Activated CD4-positive, alpha-beta T cell treated with anti-CD3 and anti-CD28 coated beads, Interleukin-2, amount 50 U/mL, for 48 hours (primary cell): ENCODE measurements around the gene RETREG3.
"Not testable (repeated sequence)": the region's sequence is repeated elsewhere in the genome, so short reads cannot be mapped to it uniquely, and the experiment has no call there.

Source experiments
- DNase-seq, 2 experiments: peaks; one replicate each; pipeline ENCODE4 v3.0.0-alpha.2; 2020

The RETREG3 gene, protein sequence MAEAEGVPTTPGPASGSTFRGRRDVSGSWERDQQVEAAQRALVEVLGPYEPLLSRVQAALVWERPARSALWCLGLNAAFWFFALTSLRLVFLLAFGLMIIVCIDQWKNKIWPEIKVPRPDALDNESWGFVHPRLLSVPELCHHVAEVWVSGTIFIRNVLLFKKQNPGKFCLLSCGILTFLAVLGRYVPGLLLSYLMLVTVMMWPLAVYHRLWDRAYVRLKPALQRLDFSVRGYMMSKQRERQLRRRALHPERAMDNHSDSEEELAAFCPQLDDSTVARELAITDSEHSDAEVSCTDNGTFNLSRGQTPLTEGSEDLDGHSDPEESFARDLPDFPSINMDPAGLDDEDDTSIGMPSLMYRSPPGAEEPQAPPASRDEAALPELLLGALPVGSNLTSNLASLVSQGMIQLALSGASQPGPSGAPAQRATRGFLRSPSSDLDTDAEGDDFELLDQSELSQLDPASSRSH

DNA sequence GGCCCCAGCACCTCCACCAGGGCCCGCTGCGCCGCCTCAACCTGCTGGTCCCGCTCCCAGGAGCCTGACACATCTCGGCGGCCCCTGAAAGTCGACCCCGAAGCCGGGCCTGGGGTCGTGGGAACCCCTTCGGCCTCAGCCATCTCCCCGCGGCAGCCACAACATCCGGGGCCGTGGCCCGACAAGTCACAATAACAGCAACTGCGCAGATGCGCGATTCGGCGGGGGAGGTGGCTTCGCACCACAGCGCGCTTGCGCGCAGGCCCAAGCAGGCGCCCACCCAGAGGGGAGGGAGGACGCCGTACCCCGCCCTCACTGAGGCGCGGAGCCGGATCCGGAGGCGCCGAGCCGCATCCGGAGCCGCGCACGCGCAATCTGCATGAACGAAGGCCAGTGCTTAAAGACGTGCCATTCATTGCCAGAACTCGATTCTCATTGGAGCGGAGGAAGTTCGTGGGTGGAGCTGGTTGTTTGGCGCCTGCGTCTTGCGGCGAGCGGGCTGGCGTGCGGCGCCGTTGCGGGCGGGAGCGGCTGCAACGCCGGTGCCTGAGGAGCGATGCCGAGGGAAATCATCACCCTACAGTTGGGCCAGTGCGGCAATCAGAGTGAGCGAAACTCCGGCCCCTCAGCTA lies at the start of gene RETREG3, which contains the start of gene TUBG1:
Gene RETREG3 (minus strand): TSS at position 193 of the 632 bp plus-strand sequence. CDS start 50 bp downstream, at position 143.
Gene TUBG1 (plus strand): TSS at position 502 of the 632 bp plus-strand sequence. CDS start 55 bp downstream, at position 557.
- peak; percentile 99 for DNase-seq

DNA sequence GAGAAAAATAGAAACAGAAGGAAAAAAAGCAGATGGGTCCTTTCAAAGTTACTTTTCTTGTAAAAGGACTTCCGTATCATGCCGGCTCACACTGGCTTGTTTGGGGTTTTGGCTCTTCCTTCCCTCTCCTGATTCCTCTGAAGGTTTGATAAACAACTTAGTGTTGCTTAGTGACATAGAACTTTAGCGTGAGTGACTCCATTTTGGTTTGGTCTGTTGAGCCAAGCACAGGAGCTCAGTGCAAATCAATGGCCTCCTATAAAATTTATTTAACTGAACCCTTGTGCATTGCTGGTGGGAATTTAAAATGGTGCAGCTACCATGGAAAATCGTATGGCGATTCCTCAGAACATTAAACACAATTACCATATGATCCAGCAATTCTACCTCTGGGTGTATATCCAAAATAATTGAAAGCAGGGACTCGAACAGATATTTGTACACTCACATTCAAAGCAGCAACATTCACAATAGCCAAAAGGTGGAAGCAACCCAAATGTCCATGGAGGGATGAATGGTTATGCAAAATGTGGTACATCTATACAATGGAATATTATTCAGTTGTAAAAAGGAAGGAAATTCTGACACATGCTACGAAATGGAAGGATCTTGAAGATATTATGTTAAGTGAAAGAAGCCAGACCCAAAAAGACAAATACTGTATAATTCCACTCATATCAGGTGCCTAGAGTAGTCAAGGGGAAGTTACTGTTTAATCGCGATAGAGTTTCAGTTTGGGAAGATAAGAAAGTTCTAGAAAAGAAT lies 48.8 kb upstream of the RETREG3 start:
- no peak for DNase-seq

DNA sequence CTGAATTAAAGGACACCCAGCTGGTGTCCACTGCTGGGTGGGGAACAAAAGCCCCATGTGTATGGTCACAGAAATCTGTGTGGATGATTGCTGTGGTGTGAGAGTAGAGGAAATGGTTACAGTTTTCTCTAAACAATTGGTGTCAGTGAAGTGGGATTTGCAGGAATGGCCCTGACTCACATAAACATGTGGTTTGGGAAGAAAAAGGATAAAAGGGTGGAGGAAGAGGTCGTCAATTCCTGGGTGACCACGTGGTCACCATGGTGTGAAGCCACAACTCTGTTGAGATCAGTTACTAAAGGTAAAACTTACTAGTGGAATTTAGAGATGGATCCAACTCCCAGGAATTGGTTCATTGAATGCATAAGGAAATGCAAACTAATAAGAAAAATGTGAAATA lies 46.4 kb upstream of the RETREG3 start:
- DNase-seq = no peak

DNA sequence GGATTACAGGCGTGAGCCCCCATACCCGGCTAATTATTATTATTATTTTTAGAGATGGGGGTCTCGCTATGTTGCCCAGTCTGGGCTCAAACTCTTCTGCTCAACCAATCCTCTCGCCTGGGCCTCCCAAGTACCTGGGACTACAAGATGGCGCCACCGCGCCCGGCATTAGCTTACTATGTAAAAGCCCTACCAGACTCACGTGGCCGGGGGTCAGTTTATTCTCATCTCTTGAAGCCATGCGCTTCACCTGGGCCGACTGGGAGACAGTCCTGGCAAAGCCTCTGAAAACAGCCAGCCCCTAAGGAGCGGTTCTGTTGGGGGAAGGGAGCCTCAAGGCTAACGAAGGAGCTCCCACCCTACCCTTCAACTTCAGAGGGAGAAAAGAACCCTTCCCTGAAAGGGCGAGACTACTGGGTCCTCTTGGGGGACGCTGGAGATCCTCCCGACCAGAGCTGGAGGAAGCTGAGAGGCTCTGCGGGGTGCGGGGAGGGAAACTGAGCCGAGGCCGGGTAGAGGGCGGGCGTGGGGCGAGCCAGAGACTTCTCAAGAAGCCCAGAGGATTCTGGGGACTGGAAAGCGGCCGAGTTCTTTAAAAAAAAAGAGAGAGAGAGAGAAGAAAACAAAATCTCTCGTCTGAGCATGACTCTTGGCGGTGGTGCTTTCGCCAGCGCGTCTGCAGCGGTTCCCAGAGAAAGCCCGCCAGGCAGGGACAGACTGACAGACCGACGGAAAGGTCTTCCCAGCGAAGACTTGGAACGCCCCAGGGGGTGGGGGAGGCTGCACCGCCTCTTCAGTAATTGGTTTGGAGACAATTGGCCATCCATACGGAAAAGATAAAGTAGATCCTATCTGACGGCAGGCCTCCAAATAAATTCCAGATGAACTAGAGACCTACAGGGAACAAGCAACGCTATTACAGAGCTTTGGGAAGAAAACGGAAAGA lies 44.3 kb upstream of the RETREG3 start:
- DNase-seq = no peak

DNA sequence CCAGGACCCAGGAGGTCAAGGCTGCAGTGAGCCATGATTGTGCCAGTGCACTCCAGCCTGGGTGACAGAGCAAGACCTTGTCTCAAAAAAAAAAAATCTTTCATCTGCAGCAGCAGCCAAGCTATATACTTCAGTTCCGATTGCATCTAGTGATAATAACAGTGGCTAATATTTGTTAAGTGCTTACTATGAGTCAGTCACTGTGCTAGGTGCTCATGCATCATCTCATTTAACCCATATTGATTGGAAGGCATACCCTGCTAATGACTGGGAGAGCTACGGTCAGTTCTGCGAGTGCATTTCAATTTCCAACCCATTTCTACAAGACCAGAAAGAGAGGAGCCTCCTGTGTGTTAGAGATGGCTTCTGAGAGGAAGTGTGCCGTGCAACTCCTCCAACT lies 42.2 kb upstream of the RETREG3 start:
- no peak for DNase-seq

DNA sequence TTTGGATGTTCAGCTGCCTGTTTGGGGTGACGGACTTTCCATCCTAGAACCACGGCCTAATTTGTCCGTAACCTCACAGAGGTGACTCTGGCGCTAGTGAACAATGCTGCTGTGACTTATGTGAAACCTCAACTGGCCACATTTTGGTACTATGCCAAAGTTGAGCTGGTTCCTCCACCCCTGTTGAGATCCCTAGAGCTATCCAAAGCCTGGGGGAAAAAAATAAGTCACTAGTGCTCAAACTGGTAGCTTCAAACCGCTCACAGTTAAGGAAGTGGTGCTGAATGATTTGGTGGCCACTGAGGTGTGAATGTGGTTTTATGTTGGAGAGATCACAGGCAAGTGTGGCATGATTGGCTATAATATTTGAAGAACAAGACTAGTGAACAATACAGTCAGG lies 38.6 kb upstream of the RETREG3 start:
- DNase-seq = no peak

DNA sequence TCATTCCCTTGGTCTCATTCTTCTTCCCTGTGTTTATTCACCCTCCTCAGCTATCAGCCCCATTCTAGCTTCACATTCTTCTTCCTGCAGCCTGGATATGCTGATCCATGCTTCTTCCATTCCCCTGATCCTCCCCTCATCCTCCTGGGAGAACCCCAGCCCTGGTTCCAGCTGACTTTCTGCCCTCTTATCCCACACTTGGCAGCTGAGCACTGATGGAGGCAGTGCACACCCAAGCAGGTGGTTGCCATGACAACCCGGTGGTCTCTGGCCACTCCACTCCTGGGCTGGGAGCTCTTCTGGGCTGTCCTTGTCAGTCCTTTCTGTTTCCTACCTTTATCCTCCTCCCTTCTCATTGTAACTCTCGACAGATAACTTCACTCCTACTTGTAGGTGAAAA lies 33.2 kb upstream of the RETREG3 start:
- DNase-seq = no peak

DNA sequence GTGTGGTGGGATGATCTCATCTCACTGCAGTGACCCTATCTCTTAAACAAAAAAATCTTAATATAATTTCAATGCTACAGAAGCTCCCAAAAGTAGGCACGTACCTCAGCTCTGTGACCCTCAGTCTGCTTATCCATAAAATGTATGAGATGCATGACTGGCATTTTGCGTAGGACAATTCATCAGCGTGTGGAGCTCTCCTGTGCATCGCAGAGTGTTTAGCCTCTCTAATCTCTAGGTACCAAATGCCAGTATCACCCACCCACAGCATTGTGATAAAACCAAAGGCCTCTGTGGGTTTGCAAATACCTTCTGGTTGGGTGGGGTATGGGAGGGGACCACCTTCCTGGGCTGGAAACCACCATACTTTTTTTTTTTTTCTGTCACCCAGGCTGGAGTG lies 30.9 kb upstream of the RETREG3 start:
- DNase-seq = no peak

DNA sequence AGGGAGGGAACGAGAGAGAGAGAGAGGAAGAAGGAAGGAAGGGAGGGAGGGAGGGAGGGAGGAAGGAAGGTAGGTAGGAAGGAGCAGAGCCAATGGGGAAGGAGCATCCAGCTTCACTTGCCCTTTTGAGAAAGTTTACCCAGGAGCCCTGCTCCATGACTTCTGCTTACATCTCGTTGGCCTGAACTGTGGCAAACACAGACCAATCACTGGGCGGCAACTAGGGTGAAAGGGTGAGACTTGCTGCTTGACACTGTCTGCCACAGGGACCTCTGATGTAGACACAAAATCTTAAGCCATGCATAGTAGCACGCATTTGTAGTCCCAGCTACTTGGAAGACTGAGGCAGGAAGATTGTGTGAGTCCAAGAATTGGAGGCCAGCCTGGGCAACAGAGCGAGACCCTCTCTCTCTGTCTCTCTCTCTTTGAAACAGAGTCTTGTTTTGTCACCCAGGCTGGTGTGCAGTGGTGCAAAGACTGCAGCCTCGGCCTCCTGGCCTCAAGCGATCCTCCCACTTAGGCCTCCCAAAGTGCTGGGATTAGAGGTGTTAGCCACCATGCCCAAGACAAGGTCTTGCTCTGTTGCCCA lies 30.4 kb upstream of the RETREG3 start:
- no peak for DNase-seq

DNA sequence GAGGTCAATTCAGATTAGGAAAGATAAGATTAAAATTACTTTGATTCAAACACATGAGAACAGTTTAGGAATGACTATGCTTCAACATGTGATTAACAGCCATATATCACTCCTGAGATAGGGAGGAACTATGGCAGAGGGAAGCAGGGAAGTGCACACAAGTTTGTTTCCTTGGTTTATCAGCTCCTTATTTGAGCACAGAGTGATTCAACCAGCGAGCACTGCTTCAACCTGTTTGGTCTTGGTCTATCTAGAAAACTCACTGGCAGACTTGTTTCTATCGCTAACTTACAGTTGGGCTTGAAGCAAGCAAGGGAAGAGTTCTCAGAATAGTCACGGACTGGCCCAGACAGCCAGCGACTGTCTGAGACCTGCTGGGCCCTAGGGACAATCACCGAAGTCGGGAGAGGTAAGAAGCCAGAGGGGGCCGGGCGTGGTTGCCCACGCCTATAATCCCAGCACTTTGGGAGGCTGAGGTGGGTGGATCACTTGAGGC lies 23.8 kb upstream of the RETREG3 start:
- no peak for DNase-seq

DNA sequence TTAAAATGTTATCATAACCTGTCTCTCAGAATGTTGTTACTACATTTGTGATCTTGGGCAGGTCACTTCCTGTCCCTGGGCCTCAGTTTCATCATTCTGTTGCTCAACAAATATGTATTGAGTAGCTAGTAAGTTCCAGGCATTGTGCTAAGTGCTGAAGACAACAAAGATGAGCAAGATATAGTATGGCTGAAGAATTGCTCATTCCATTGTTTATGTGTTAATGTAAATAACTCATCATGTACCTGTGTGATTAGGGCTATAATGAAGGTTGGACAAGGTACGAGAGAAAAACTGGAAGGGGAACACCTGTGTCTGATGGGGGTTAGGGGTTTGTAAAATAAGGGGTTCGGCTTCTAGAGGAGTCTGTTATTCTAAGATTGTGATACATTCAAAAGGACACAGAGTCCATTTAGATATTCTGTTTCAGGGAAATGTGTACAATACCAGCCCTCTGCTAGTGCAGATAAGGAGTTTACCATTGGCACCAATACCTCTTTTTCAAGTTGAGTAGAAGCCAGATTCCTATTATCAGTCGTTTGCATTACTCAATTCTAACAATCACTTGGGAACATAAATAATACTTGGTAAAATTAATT lies 20.3 kb upstream of the RETREG3 start:
- DNase-seq = no peak

DNA sequence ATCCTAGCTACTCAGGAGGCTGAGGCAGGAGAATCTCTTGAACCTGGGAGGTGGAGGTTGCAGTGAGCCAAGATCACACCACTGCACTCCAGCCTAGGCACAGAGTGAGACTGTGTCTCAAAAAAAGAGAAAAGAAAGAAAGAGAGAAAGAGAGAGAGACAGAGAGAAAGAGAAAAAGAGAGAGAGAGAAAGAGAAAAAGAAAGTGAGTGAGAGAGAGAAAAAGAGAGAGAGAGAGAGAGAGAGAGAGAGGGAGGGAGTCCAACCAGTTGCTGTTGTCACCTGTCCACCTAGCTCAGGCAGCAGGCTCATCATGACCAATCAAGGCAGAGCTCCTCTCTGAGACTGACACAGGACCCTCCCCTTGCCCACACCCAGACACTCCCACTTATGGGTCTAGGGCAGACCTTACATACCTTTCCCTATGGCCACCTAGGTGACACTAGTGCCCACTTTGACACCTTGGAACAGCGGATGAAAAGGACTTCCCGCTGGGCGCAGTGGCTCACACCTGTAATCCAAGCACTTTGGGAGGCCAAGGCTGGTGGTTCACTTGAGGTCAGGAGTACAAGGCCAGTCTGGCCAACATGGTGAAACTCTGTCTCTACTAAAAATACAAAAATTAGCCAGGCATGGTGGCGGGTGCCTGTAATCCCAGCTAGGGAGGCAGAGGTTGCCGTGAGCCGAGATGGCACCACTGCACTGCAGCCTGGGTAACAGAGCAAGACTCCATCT lies 18.0 kb upstream of the RETREG3 start:
- not testable (repeated sequence) for DNase-seq

DNA sequence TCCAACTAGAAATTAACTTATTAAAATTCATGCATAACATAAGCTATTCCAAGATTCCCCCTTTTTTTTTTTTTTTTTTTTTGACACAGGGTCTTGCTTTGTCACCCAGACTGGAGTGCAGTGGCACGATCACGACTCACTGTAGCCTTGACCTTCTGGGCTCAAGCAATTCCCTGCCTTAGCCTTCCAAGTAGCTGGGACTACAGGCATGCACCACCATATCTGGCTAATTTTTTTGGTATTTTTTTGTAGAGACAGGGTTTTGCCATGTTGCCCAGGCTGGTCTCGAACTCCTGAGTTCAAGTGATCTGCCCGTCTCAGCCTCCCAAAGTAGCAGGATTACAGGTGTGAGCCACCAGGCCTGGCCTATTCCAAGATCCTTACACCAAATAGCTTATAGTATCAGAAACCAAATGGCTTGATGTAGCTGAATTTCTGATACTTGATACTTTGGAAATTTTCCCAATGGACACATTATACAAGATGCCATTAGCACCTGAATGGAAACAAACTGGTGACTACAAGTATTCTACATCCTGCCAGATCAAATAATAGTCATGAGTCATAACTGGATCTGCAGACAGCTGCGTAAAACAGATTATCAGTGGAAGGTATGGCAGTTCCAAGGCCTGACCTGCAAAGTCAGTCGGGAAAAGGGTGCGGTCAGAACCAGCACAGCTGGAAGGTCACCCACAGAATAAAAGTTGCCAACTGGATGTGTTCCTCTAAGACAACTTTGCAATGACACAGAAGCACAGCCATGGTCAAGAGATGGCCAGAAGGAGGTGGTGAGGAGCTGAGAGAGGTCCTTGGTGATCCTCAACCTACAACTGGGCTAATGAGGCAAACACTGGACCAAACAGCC lies 14.8 kb upstream of the RETREG3 start:
- DNase-seq = no peak

DNA sequence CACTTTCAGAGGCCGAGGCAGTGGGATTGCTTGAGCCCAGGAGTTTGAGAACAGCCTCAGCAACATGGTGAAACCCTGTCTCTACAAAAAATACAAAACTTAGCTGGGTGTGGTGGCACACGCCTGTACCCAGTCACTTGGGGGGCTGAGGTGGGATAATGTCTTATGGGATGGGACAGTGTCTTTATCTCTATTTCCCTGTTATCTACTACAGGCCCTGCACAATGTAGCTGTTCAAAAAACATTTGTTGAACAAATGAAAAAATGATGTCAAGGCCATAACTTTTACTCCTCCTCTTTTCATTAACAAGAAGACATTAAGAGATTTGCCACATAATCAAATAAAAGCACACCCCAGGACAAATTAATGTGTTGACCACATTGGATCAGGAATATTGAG lies 14.1 kb upstream of the RETREG3 start:
- DNase-seq = no peak

DNA sequence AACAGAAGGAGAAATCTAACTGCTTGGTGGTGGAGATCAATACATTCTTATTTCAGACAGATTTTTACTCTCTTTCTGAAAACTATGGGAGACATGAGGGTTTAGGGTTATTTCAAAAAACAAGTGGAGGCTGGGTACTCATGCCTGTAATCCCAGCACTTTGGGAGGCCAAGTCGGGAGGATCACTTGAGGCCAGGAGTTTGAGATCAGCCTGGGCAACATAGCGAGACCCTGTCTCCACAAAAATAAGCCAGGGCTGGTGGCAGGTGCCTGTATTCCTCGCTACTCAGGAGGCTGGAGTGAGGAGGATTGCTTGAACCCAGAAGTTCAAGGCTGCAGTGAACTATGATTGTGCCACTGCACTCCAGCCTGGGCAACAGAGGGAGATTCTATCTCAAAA lies 12.8 kb upstream of the RETREG3 start:
- DNase-seq = not testable (repeated sequence)

DNA sequence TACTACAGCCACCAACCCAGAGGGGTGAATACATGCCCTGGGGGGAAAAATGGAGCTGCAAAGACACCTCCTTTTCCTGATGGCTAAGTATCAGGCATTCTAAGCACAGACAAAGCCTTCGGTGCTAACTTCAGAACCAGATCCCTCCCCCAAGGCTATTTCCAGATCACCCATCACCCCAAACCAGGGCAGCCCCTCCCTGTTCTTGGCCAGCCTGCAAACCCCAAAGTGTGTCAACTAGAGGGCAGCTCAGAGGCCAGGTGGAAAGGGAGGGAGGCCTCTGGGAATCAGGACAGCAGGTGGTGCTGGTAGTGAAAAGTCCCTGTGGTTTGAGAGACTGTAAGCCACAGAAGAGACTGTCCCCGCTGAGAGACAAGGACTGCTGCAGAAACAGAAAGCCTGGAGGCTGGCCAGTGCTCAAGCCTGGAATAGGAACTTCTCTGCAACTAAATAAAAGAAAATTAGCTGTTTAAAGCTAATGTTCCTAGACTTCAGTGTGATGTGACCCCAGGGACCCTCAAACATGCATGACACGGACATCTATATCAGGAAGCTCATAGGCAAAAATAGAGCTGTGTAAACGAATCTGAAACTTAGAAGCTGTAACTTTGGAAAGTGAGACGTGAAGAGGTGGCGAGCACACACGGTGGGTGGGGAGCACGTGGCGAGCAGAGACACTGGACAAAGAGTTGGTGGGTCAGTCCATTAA lies 9.4 kb upstream of the RETREG3 start:
- peak; percentile 1 to 8 for DNase-seq

DNA sequence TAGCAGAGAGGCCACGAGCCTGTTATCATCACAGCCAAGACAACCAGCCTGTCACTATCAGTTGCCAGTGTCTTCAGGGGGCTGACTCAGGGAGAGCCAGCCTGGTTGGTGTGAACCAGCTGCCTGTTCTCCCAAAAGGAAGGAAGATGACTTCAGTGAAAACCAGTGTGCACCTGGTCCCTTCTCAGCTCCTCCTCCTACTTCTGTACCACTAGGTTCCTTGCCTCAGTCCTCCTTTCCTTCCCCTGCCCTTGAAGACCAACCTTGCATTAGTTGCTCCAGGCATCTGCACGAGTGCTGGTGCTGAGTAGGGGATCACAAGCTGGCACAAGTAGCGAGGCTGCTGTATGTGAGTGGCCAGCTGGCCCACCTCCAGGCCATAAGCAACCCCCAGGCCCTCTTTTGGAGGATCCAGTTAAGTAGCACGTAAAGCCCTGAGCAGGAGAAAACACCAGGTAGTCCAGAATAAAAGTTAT lies 8.8 kb upstream of the RETREG3 start:
- DNase-seq = no peak

DNA sequence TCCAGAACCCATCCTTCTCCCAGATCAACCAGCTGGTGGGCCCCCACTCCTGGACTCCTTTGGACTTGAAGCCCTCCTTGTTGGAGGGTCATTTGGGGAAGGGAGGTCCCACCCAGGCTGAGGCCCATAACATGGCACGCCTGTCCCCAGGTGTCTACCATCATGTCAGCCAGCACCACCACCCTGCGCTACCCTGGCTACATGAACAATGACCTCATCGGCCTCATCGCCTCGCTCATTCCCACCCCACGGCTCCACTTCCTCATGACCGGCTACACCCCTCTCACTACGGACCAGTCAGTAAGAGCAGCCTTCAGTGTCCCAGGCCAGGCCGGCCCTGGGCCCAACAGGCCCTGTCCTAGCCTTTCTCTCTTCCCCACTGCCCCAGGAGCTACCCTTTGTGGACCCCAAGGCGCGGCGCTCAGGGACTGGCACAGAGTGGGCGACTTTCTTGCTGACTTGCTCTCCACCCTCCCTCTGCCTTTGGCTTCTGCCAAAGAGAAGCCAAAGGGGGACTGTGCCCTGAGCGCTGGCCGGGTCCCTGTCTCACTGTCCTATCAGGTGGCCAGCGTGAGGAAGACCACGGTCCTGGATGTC lies 4.6 kb upstream of the RETREG3 start:
- DNase-seq = no peak
